NCI-H524 (cell line): ENCODE measurements around the gene CFAP299.
"Not testable (repeated sequence)": the region's sequence is repeated elsewhere in the genome, so short reads cannot be mapped to it uniquely, and the experiment has no call there.

Experiments used
- DNase-seq, 2 experiments: peaks; one replicate each; lab custom pipeline; 2025; lab: John Stamatoyannopoulos, UW

Gene CFAP299

DNA sequence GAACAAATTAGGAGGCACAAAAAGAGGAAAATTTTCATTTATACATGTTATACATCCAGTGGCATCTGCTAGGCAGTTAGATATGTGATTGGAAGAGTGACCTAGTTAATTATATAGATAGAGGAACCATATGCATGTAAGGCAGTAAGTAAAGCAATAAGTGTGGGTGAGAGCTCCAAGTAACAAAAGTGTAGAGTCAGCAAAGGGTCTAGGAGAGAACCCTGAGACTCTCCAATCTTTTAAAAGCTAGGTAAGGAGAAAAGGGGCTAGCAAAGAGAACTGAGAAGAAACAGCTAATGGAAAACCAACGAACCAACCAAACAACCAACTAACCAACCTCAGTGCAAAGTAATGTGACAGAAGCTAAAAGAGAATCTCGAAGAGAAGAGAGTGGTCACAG, 3.8 kb upstream of the CFAP299 start:
- no peak for DNase-seq

DNA sequence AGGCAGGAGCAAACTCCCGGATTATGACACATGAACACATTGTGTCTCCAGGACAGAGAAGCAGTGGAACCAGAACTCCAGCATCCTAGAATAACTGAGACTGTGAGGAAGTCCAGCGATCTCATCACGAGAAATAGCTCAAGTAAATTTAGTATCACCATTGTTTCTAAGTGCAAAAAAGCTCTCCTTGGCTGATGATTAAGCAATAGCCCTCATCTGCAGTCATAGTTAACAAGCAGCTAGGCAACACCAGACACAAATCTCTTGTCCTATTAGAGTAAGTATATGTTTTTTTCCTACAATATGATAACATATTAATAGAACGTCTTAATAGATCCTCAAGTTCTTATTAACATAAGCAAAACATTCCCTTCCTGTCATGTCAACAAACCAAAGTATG, 2.4 kb upstream of the CFAP299 start:
- no peak for DNase-seq

DNA sequence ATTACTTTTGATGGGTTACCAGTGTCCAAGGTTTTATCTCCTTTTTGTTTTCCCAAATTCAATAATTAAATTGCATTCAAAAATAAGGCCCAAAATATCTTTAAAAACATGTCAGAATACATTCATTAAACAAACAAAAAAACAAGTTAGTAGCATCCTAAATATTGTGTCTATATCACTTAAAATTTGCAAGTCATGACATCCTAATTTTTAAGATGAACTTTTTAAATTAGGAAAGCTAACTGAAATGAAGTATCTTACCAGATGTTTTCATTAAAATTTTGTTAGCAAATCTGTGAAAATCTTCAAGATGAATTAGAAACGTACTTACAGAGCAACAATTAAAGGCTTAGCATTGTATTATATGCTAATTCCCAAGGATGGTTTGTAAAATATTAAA, 962 bp upstream of the CFAP299 start:
- no peak for DNase-seq

DNA sequence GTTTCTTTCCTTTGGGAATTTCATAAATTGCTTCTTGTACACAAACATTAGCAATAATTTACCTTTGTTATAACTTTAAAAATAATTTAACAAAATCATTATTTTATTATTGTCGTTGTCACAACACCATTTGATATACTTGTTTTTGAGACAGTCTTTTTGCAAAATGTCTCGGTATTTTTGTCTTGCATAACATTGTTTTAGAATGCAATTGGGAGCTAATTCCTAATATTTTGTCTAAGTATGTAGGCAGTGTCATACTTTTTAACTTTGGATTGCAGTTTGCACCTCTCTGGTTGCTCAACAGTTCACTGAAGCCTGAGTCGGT, 340 bp upstream of the CFAP299 start:
- no peak for DNase-seq

DNA sequence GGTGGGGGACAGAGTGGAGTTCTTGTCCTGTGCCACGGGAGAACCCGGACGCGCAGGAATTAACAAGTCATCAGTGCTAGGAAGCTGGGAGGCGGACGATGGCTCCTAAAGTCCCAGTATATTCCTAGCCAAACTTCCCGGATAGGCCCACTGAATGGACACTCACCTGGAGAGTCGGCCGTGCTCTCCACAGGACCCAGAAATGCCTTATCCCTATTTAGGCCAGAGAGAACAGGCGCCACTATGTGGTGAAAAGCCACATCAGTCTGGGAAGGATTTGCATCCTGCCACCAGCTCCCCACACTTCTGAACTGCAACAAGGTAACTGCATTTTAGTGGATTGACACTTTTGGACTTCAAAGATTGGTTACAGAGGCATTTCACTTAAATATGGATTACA, 1.1 kb downstream of the CFAP299 start:
- peak in 1 of 2 experiments; percentile 44 for DNase-seq

DNA sequence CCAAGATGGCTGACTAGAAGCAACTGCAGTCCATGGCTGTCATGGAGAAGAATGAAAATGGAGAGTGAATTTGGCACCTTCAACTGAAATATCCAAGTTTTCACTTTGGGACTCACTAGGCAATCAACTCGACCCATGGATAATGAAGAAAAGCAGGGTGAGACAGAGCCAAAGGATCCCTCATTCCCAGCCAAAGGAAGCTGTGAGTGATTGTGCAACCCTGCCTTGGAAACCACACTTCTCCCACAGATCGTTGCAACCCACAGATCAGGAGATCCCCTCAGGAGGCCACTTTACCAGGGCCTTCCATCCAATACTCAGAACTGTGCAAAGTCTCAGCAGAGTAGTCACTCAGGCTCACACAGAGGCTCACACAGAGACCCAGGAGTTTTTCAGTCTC, 4.5 kb downstream of the CFAP299 start:
- DNase-seq, result no peak

DNA sequence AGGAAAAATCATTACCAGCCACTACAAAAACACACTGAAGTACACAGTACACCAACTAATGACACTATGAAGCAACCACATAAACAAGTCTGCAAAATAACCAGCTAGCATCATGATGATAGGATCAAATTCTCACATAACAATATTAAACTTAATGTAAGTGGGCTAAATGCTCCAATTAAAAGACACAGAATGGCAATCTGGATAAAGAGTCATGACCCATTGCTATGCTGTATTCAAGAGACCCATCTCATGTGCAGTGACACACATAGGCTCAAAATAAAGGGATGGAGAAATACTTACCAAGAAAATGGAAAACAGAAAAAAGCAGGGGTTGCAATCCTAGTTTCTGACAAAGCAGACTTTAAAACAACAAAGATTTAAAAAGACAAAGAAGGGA, 7.2 kb downstream of the CFAP299 start:
- DNase-seq, result not testable (repeated sequence)

DNA sequence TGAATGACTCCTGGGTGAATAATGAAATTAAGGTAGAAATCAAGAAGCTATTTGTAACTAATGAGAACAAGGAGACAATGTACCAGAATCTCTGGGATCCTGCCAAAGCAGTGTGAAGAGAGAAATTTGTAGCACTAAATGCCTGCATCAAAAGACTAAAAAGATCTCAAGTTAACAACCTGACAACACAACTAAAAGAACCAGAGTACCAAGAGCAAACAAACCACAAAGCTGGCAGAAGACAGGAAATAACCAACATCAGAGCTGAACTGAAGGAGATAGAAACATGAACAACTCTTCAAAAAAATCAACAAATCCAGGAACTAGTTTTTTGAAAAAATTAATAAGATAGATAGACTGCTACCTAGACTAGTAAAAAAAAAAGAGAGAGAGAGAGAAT, 8.4 kb downstream of the CFAP299 start:
- no peak for DNase-seq

DNA sequence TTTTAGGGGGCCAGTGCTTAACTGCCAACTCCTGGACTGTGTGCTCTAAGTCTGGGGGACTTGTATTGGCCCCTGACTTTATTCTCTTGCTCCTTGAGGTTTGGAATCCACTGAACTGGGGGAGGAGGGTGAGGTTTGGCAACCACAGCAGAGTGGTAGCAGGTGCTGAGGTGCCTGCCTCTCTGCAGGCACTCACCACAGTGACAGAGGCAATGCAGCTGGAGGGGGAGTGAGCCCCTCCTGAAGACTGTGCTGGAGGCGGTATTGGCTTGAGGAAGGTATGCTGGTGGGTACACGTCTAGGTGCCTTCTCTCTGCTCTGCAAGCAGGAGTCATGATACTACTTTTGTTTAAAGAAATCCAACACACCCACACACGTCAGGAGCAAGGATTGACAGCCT, 24.6 kb downstream of the CFAP299 start:
- DNase-seq, result no peak

DNA sequence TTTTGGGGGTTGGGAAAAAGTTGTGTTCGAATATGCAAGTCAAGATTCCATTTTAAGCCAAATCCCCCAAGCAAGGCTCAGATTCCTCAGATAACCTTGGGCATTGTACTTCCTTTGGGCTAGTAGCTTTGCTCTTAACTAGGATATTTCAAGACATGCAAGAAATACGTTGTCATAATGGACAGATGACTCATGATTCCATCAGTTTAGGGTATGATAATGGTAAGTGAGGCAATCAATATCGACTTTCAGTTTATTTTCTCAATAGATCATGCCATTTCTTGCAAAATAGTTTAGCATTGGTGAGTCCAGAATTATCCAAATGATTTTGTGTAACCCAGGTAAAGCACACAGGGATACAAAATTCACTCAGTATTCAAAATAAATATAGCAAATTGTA, 25.4 kb downstream of the CFAP299 start:
- no peak for DNase-seq

DNA sequence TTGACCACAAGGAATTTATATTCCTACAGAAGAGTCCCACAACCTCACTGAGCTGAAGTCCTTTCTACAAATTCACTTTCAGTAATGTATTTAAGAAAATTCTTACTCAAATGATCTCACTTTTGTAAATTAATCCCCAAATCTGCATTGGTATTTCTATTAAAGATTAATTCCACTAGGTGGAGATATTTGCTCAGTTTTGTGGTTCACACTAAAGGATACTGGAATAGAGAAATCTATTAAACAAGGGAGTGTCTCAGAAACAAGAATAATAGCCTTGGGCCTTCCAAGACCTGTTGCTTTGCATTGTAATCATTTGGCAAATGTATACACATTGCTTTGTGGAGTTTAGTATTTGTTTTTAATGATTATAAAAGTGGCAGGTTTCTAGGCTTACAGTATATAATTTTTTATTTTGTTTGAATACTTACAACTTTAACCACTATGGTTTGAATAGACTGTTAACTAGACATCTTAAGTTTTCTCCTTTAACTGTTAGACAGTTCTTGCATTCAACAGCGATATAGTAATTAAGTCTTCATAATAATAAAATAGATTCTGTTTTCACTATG, 25.9 kb downstream of the CFAP299 start:
- peak in 1 of 2 experiments; percentile 31 for DNase-seq

DNA sequence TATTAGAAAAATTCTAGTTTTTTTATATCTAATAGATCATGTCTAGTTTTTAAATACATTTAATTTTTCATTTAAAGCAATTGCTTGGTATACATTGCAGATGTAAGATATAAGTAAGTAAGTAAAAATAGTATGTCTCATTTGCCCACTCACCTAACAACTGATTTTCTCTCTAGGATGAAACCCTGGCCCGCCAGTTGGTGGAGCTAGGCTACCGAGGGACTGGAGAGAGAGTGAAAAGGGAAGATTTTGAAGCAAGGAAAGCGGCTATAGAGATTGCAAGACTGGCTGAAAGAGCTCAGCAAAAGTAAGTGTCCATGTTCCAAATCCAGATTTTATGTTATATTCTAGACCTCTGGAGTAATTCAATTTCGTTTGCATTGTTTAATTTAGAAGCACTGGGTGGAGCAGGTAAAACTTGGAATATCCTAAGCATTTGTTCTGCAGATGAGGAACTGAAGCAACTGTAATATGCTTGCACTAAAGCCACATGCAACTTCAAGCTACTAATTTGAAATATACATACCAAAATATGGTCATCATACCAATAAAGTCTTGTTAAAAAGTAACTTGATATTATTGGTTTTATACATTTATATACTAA, 27.1 kb downstream of the CFAP299 start:
- peak; percentile 10 to 22 for DNase-seq

DNA sequence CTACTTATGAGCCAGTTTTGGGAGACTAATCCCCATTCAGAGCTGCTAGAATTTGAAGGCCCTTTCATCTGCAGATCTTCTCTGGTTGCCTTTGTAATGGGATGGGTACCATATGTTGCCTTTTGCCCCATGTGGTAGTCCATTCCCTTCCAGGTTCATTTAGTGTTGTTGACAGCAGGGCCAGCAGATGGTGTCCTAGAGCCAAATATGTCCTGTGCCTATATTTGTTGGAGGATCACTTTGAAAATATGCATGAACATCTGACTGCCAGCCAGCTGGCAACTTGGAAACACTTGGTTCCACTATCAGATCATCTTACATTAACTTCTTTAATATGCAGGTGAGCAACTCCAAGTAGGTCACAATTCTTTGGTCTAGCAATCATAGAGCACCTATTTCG, 30.4 kb downstream of the CFAP299 start:
- peak; percentile 85 to 93 for DNase-seq

DNA sequence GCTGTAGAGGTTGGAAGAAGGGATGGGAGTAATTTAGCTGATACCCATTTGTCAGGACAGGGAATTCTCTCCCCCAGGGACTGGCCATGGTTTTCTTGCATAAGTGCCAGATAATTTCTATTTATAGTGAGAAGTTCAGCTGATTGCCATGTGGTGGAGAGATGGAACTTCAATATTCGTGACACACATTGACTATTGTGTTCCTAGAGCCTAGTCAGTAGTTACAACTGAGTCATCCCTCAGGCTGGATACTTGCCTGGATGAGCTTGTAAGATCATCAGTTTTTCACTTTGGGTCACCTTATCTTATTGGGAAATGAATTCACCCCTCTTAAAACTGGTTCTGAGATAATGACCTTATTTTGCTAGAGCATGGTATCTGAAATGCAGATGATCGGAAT, 32.2 kb downstream of the CFAP299 start:
- DNase-seq, result no peak

DNA sequence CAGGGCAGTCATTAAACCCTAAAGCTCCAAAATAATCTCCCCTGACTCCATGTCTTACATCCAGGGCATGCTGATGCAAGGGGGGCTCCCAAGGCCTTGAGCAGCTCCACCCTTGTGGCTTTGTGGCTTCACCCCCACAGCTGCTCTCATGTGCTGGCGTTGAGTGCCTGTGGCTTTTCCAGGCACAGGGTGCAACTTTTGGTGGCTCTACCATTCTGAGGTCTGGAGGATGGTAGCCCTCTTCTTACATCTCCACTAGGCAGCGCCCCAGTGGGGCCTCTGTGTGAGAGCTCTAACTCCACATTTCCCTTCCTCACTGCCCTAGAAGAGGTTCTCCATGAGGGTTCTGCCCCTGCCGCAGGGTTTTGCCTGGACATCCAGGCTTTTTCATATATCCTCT, 35.1 kb downstream of the CFAP299 start:
- no peak for DNase-seq

DNA sequence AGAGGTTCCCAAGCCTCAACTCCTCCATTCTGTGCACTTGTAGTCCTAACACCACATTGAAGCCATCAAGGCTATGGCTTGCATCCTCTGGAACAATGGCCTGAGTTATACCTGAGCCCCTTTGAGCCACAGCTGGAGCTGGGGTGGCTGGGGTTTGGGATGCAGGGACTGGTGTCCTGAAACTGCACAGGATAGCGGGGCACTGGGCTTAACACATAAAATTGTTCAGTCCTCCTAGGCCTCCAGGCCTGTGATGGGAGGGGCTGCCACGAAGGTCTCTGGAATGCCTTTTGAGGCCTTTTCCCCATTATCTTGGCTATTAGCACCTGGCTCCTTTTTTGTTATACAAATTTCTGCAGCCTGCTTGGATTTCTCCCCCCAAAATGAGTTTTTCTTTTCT, 35.5 kb downstream of the CFAP299 start:
- DNase-seq, result no peak

DNA sequence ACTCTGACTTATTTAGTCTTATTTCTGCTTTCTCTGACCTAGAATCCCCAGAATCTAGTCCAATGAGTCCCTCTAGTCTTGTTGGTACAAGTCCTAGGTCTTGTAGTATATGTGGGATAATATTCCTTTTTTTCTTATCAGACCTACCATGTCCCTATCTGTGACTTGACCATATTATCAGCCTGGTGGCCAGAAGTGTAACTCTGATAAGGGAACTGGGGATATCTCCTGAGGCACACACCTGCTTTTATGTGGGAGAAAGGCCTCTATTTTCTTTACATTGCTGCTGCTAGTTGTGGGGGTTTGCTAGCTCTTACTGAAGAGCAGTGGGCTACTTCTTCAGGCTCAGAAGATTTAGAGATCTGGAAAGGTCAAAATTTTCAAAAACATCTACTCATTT, 38.6 kb downstream of the CFAP299 start:
- no peak for DNase-seq

DNA sequence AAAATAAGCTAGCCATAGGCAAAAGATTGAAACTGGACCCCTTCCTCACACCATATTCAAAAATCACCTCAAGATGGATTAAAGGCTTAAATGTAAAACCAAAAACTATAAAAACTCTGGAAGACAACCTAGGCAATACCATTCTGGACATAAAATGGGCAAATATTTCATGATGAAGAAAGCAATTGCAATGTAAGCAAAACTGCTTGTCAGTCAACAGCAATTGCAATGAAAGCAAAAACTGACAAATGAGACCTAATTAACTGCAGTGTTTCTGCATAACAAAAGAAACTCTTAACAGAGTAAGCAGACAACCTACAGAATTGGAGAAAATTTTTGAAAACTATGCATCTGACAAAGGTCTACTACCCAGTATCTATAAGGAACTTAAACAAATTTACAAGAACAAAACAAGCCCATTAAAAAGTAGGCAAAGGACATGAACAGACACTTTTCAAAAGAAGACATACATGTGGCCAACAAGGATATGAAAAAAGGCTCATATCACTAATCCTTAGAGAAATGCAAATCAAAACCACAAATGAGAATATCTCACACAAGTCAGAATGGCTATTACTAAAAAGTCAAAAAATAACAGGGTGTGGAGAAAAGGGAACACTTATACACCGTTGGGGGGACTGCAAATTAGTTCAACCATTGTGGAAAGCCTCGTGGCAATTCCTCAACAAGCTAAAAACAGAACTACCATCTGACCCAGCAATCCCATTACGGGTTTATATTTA, 46.7 kb downstream of the CFAP299 start:
- DNase-seq, result no peak

DNA sequence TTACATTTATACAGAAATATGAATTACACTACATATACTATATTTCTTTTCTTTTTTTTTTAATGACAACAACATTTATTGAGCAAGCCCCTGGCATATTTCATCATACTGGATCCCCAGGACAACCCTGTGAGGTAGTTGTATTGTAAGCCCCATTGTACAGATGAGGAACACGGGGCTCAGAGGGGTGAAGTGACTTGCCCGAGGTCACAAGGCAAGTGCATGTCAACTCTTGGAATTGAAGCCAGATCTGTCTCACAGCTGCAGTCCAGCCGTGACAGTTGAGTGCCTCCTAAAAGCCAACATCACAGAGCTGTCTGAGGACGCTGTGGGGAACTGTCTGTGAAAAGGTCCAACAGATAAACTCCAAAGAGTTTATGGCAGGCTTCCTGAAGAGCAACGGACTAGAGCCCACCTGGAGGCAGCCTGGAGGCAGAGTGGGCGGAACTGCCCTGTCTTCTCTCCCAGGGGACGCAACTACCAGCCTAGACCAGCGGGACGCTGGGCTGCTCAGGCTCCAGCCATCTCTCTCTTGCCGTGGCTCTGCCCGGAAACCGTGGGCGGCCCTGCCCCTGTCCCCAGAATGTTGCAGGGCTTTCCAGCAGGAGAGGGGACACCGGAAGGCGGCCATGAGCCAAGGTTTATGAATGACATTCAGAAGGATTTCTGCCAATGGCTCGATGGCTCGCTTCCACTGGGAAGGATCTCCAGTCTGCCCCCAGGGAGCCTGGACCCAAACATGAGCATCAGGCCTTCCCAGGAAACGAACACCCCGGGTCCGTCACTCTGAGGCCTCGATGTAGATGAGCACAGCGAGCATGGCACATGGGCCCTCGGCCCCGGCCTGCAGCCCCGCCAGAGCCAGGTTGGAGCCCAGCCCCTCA, 50.1 kb downstream of the CFAP299 start:
- no peak for DNase-seq

DNA sequence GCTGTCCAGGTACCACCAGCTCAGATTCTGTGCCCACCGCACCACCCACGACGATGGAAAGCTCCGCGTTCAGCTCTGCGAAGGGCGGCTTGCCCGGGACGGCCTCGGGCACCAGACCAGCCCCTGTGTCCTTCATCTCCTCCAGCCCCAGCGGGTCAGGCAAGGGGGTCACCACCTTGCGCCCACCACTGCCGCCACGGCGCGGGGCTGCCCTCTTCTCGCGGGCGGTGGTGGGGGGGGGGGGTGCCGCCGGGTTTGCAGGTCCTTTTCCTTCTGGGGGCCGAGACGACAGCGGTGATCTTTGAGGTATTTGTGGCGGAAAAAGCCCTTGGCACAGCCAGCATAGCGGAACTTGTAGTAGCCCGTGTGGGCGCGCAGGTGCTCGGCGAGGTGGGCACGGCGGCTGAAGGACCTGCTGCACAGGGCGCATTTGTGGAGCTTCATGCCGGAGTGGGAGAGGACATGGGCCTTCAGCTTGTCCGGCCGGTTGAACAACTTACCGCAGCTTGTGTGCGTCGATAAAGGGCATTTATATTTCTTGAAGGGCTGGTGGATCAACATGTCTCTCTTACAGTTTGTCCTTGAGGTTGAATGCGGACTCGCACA, 50.9 kb downstream of the CFAP299 start:
- DNase-seq, result no peak

DNA sequence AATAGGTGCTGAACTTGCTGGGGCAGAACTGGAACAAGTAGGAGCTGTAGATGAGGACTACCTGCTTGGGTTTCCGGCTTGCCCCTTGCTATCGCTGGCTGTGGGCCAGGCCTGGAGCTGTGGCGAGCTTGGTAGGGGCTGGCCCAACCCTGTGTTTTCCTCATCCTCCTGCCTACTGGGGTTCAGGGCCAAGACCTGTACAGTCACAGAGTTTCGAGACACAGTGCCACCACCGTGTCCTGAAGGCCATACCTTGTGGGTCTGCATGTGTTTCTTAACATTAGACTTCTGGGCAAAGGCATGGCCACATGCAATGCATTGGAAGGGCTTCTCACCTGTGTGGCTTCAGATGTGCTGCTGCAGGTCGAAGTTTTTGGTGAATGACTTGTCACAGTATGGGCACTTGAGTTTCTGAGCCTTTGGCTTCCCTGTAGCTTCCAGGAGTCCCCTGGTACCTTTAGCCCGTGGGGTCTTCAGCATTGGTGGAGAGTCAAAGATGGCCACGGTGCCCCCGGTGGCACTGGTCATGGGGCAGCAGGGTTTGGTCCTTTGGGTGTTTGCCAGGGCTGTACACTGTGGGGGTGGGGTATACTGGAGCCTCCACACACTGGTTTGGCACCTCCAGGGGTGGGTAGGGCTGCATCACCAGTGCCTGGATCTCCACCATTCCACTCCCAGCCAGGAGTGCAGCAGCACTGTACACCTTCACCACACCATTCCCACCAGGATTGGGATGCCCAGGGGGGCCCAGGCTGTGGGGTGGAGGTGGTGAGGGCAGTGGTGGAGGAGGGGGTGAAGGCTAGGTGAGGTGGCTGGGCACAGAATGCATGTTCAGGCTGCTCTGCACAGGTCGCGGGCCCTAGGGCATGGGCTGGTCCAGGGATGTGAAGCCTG, 52.1 kb downstream of the CFAP299 start:
- no peak for DNase-seq

DNA sequence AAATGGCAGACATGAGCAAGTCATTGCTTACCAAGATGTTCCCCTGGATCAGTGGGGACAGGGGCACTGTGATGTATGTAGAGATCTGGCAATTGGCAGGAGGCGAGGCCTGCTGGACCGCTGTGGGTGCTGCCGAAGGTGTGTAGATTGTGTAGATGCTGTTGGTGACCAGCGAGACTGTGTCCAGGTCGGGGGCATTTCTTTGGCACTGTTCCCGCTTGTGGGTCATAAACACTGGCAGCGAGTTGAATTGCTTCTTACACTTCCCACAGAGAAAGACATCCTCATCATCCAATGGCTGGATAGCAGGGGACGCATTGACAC, 52.7 kb downstream of the CFAP299 start:
- no peak for DNase-seq
